ENCODE measurements around the gene ITGA1. TPM values are rescaled to one million over a fixed set of nuclear protein-coding genes. Genes with fewer than 3 reads are reported as not detected.

ITGA1 gene
- total RNA-seq, 1 donor from 2014 or later, result 42.7 TPM

GRCh38 chr5:52754051-52754450, 33.7 kb upstream of the ITGA1 start:
- TF ChIP-seq, protein P1, sequence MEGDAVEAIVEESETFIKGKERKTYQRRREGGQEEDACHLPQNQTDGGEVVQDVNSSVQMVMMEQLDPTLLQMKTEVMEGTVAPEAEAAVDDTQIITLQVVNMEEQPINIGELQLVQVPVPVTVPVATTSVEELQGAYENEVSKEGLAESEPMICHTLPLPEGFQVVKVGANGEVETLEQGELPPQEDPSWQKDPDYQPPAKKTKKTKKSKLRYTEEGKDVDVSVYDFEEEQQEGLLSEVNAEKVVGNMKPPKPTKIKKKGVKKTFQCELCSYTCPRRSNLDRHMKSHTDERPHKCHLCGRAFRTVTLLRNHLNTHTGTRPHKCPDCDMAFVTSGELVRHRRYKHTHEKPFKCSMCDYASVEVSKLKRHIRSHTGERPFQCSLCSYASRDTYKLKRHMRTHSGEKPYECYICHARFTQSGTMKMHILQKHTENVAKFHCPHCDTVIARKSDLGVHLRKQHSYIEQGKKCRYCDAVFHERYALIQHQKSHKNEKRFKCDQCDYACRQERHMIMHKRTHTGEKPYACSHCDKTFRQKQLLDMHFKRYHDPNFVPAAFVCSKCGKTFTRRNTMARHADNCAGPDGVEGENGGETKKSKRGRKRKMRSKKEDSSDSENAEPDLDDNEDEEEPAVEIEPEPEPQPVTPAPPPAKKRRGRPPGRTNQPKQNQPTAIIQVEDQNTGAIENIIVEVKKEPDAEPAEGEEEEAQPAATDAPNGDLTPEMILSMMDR (IDR thresholded peaks at IDR 0.05), result no peak
- no peaks in the 10 kb centered on the region for H3K36me3 ChIP-seq
- H3K4me1 ChIP-seq, result no peaks in the 10 kb centered on the region
- no peaks in the 10 kb centered on the region for H3K9me3 ChIP-seq
- intact Hi-C loops (cut with DNase I), result no loop called here
- H3K27ac ChIP-seq, result no peak overlapping the region
- DNase-seq (ENCODE audit: low spot score in 2 of 2), result no peak
- H3K4me3 ChIP-seq, result no peak overlapping the region
- no peaks in the 10 kb centered on the region for H3K27me3 ChIP-seq

- H3K36me3 ChIP-seq, result no peaks in the 10 kb centered on the region
- intact Hi-C loops (cut with DNase I), result no loop called here
- TF ChIP-seq, protein P1 (IDR thresholded peaks at IDR 0.05), result no peak
- no peaks in the 10 kb centered on the region for H3K4me1 ChIP-seq
- H3K4me3 ChIP-seq, result no peak overlapping the region
- H3K27ac ChIP-seq, result no peak overlapping the region
- H3K9me3 ChIP-seq, result no peaks in the 10 kb centered on the region
- H3K27me3 ChIP-seq, result no peaks in the 10 kb centered on the region
- DNase-seq (ENCODE audit: low spot score in 2 of 2), result no peak
Observed at GRCh38 chr5:52757527-52757926, 30.2 kb upstream of the ITGA1 start.

- DNase-seq (ENCODE audit: low spot score in 2 of 2), result no peak
- Histone ChIP-seq H3K27me3 (no peaks in the 10 kb centered on the region), H3K9me3 (no peaks in the 10 kb centered on the region), H3K4me3 (no peak overlapping the region), H3K27ac (no peak overlapping the region), H3K4me1 (no peaks in the 10 kb centered on the region), H3K36me3 (no peaks in the 10 kb centered on the region)
- intact Hi-C loops (cut with DNase I), result no loop called here
- TF ChIP-seq, protein P1 (IDR thresholded peaks at IDR 0.05), result no peak
Observed at GRCh38 chr5:52758014-52758413, 29.7 kb upstream of the ITGA1 start.

DNA sequence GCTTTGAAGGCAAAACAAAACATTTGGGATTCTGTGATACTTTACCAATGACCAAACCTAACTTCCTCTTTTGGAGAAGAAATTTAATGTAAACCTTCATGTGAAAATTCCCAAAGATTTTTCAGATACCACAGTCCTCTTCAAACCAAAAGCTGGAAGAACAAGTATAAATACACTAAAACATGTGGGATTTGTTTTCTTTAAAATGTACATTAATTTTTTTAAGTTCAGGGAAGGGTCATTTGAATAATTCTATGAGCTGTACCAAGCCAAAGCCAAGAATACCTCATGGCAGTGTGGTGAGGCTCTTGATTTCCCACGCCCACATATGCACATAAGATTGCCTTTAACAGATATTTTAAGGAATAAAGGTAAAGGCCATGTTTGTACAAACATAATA, 28.4 kb upstream of the ITGA1 start:
- intact Hi-C loops (cut with DNase I), result no loop called here
- H3K9me3 ChIP-seq, result no peaks in the 10 kb centered on the region
- H3K36me3 ChIP-seq, result no peaks in the 10 kb centered on the region
- no peaks in the 10 kb centered on the region for H3K4me1 ChIP-seq
- DNase-seq (ENCODE audit: low spot score in 2 of 2), result no peak
- no peak overlapping the region for H3K27ac ChIP-seq
- TF ChIP-seq, protein P1 (IDR thresholded peaks at IDR 0.05), result no peak
- no peaks in the 10 kb centered on the region for H3K27me3 ChIP-seq
- no peak overlapping the region for H3K4me3 ChIP-seq

DNA sequence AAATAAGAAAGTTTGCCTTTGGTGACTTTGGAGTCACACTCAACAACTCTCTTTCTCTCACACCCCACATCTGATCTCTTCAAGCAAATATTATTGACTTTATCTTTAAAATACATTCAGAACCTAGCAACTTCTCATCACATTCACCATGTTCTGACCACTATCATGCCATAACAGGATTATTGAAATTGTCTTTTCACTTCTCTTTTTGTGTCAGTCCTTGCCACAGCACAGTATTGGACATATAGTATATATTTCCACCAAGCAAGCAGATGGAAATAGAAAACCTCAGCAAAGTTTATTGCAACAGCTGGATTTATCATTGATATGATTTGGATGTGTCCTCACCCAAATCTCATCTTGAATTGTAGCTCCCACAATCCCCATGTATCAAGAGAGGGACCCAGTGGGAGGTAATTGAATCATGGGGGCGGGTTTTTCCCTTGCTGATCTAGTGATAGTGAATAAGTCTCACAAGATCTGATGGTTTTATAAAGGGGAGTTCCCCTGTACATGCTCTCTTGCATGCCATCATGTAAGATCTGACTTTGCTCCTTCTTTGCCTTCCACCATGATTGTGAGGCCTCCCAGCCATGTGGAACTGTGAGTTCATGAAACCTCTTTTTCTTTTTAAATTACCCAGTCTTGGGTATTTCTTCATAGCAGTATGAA, 26.9 kb upstream of the ITGA1 start:
- DNase-seq (ENCODE audit: low spot score in 2 of 2), result no peak
- TF ChIP-seq, protein P1 (IDR thresholded peaks at IDR 0.05), result no peak
- intact Hi-C loops (cut with DNase I), result no loop called here
- Histone ChIP-seq H3K27me3 (no peaks in the 10 kb centered on the region), H3K36me3 (no peaks in the 10 kb centered on the region), H3K9me3 (no peaks in the 10 kb centered on the region), H3K4me1 (no peaks in the 10 kb centered on the region), H3K4me3 (no peak overlapping the region), H3K27ac (no peak overlapping the region)

All from ascending aorta (tissue), 2 donors.